ENCODE data around the gene HIGD2A. TPM values are rescaled to one million over a fixed set of nuclear protein-coding genes. Genes with fewer than 3 reads are reported as not detected.

Gene HIGD2A, protein sequence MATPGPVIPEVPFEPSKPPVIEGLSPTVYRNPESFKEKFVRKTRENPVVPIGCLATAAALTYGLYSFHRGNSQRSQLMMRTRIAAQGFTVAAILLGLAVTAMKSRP
- total RNA-seq (2014; rRNA removed; shearing (Covaris generic)) = 84.7 and 92.2 TPM in 2 replicates

- peaks cover 84% of the 10 kb centered on the region for H3K36me3 ChIP-seq
- no peaks in the 10 kb centered on the region for H3K9me3 ChIP-seq (replicated peaks)
- H3K27ac ChIP-seq = peak within 1 kb of the TSS; percentile 67
- peaks cover 14% of the 10 kb centered on the region for H3K4me1 ChIP-seq (replicated peaks)
- no peaks in the 10 kb centered on the region for H3K27me3 ChIP-seq (replicated peaks)
- peak; percentile 100 for DNase-seq (ENCODE audit: low read depth in 1 of 2, low spot score in 2 of 2)
- peak within 1 kb of the TSS; percentile 55 for H3K4me3 ChIP-seq
Observed at GRCh38 chr5:176388444-176389134, at the start of gene HIGD2A, which contains the start of gene NOP16. TSS of gene HIGD2A (plus strand) at chr5:176388751. CDS start at chr5:176388820, 69 bp downstream. TSS of gene NOP16 (minus strand) at chr5:176388598. CDS start at chr5:176388539, 59 bp downstream.

- no peak for DNase-seq (ENCODE audit: low read depth in 1 of 2, low spot score in 2 of 2)
- no peak overlapping the region for H3K27ac ChIP-seq
- H3K4me1 ChIP-seq (replicated peaks) = no peaks in the 10 kb centered on the region
- peaks cover 2% of the 10 kb centered on the region for H3K36me3 ChIP-seq
- H3K4me3 ChIP-seq = no peak overlapping the region
- H3K9me3 ChIP-seq (replicated peaks) = no peaks in the 10 kb centered on the region
- no peaks in the 10 kb centered on the region; the same call in 1 of the 2 replicates for H3K27me3 ChIP-seq (replicated peaks)
Observed at GRCh38 chr5:176339304-176339703, 49.2 kb upstream of the HIGD2A start.

GRCh38 chr5:176341325-176342157, 47.0 kb upstream of the HIGD2A start:
- H3K27ac ChIP-seq = no peak overlapping the region
- H3K4me1 ChIP-seq (replicated peaks) = no peaks in the 10 kb centered on the region
- H3K27me3 ChIP-seq (replicated peaks) = no peaks in the 10 kb centered on the region; the same call in 1 of the 2 replicates
- H3K4me3 ChIP-seq = no peak overlapping the region
- no peaks in the 10 kb centered on the region for H3K9me3 ChIP-seq (replicated peaks)
- no peak for DNase-seq (ENCODE audit: low read depth in 1 of 2, low spot score in 2 of 2)
- peaks cover 21% of the 10 kb centered on the region for H3K36me3 ChIP-seq

DNA sequence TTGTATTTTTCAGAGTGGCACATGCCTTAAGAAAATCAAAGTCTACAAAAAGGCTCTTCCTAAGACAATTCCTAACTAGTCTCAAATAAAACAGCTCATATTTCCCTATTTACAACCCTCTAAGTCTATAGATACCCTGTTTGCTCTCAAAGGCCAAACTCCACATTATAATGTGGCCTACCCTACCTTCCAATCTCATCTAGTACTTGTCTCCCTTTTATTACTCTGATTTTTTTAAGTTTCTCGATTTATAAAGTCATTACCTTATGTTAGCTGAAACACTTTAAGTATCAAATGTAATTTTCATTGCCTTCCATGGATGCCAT, 46.4 kb upstream of the HIGD2A start:
- no peaks in the 10 kb centered on the region for H3K9me3 ChIP-seq (replicated peaks)
- peaks cover 26% of the 10 kb centered on the region for H3K36me3 ChIP-seq
- DNase-seq (ENCODE audit: low read depth in 1 of 2, low spot score in 2 of 2) = no peak
- no peaks in the 10 kb centered on the region; the same call in 1 of the 2 replicates for H3K27me3 ChIP-seq (replicated peaks)
- H3K27ac ChIP-seq = no peak overlapping the region
- no peaks in the 10 kb centered on the region for H3K4me1 ChIP-seq (replicated peaks)
- no peak overlapping the region for H3K4me3 ChIP-seq

- DNase-seq (ENCODE audit: low read depth in 1 of 2, low spot score in 2 of 2) = no peak
- peaks cover 34% of the 10 kb centered on the region for H3K36me3 ChIP-seq
- no peaks in the 10 kb centered on the region; the same call in 1 of the 2 replicates for H3K27me3 ChIP-seq (replicated peaks)
- H3K4me3 ChIP-seq = no peak overlapping the region
- no peaks in the 10 kb centered on the region for H3K4me1 ChIP-seq (replicated peaks)
- no peak overlapping the region for H3K27ac ChIP-seq
- no peaks in the 10 kb centered on the region for H3K9me3 ChIP-seq (replicated peaks)
Observed at GRCh38 chr5:176342766-176343458, 45.6 kb upstream of the HIGD2A start.

DNA sequence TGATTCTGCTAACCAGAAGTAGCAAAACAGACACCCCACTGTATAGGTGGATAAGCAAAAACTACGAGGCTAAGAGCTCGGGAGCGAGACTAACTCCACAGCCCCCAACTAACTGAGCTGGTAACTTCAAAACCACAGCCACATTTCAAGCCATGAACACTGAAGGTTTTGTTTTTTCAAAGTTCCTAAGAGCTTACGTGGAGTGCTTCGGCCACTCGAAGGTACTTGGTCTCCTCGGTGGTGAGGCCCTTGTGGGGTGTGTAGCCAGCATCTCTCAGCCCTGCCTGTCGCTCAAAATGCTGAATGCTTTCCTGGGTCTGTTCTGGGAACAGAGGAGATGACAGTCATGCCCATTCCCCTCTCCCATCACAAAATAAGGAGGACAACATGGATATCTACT, 38.1 kb upstream of the HIGD2A start:
- Histone ChIP-seq H3K27me3 (replicated peaks) (no peaks in the 10 kb centered on the region), H3K4me1 (replicated peaks) (peaks cover under 1% of the 10 kb centered on the region), H3K27ac (no peak overlapping the region), H3K4me3 (no peak overlapping the region), H3K36me3 (peaks cover 97% of the 10 kb centered on the region), H3K9me3 (replicated peaks) (no peaks in the 10 kb centered on the region)
- no peak for DNase-seq (ENCODE audit: low read depth in 1 of 2, low spot score in 2 of 2)

- Histone ChIP-seq H3K4me3 (no peak overlapping the region), H3K36me3 (peaks cover 95% of the 10 kb centered on the region), H3K27me3 (replicated peaks) (no peaks in the 10 kb centered on the region), H3K27ac (no peak overlapping the region), H3K9me3 (replicated peaks) (no peaks in the 10 kb centered on the region), H3K4me1 (replicated peaks) (peaks cover 11% of the 10 kb centered on the region)
- no peak for DNase-seq (ENCODE audit: low read depth in 1 of 2, low spot score in 2 of 2)
Observed at GRCh38 chr5:176352116-176352878, 36.3 kb upstream of the HIGD2A start.

GRCh38 chr5:176353533-176353932, 35.0 kb upstream of the HIGD2A start:
- H3K4me3 ChIP-seq = no peak overlapping the region
- H3K27ac ChIP-seq = no peak overlapping the region
- H3K9me3 ChIP-seq (replicated peaks) = no peaks in the 10 kb centered on the region
- H3K27me3 ChIP-seq (replicated peaks) = no peaks in the 10 kb centered on the region
- peaks cover 94% of the 10 kb centered on the region for H3K36me3 ChIP-seq
- peaks cover 11% of the 10 kb centered on the region for H3K4me1 ChIP-seq (replicated peaks)
- DNase-seq (ENCODE audit: low read depth in 1 of 2, low spot score in 2 of 2) = no peak

DNA sequence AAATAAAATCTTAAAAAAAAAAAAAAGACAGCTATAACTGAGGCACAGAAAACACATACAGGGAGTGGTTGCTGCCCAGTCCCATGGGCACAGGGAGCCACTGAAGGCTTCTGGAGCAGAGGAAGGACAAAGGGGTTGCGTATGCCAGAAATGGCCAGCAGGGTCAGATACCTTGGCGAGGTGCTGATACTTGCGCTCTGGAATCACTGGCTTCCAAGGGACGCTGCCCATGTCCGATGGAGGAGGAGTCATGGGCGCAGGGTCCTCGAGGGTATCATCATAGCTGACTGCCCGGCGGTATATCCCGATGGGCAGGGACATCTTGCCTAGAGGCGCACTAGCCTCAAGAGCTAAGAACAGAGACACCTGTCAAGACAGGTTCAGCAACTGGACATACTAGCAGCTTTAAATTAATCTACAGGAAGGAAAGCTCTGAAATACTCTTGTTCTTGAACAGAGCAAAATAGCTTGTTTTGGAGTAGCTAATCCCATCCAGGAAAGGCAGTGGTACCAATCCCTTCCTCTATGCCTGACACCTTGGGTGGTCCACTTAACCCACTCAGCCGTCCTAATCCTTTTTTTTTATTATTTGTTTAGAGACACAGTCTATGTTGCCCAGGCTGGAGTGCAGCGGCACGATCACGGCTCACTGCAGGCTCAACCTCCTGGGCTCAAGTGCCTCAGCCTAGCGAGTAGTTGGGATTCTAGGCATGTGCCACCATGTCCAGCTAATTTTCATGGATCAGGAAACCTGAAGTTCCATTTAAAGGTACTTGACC, 33.0 kb upstream of the HIGD2A start:
- Histone ChIP-seq H3K4me1 (replicated peaks) (peaks cover 11% of the 10 kb centered on the region), H3K27me3 (replicated peaks) (no peaks in the 10 kb centered on the region), H3K4me3 (no peak overlapping the region), H3K27ac (no peak overlapping the region), H3K9me3 (replicated peaks) (no peaks in the 10 kb centered on the region), H3K36me3 (peaks cover 84% of the 10 kb centered on the region)
- peak; percentile 37 to 60 for DNase-seq (ENCODE audit: low read depth in 1 of 2, low spot score in 2 of 2)

DNA sequence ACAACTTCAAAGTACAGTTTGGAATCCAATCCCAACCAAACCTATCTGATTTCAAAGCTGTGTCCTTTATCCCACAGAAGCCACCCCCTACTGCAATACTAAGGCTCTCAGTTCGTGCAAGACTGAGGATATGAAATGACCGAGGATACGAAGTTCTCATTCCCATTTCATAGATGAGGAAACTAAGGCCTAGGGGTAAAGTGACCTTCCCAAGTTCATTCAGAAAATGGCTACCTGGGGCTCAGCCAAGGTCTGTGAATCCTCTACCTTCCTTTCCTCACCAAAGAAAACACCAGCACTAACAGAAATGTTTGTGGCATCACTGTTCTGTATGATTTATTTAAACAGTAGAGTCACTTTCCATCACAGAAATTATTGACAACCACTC, 32.4 kb upstream of the HIGD2A start:
- Histone ChIP-seq H3K4me1 (replicated peaks) (peaks cover 11% of the 10 kb centered on the region), H3K27me3 (replicated peaks) (no peaks in the 10 kb centered on the region), H3K27ac (no peak overlapping the region), H3K36me3 (peaks cover 80% of the 10 kb centered on the region), H3K9me3 (replicated peaks) (no peaks in the 10 kb centered on the region), H3K4me3 (no peak overlapping the region)
- no peak for DNase-seq (ENCODE audit: low read depth in 1 of 2, low spot score in 2 of 2)

DNA sequence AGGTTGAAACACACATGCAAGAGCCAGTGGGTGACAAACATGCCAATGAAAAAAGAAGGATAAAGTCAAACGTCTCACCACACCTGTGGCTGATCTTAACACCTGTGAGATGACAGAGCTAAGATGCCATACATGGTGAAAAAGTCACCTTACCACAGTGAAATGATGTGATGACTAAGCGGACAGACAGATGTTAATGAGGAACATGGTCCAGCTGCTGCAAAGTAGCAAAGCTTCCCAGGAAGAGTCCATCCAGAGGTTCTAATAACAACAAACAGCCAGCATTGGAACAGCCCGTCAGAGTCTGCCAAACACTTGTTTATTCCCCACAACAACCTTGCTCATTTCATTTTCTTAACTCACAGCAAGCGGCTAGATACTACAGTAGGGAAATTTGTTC, 28.9 kb upstream of the HIGD2A start:
- H3K4me1 ChIP-seq (replicated peaks) = peaks cover 15% of the 10 kb centered on the region
- DNase-seq (ENCODE audit: low read depth in 1 of 2, low spot score in 2 of 2) = no peak
- no peaks in the 10 kb centered on the region for H3K9me3 ChIP-seq (replicated peaks)
- H3K27me3 ChIP-seq (replicated peaks) = no peaks in the 10 kb centered on the region
- H3K27ac ChIP-seq = no peak overlapping the region
- H3K36me3 ChIP-seq = peaks cover 50% of the 10 kb centered on the region
- no peak overlapping the region for H3K4me3 ChIP-seq

DNA sequence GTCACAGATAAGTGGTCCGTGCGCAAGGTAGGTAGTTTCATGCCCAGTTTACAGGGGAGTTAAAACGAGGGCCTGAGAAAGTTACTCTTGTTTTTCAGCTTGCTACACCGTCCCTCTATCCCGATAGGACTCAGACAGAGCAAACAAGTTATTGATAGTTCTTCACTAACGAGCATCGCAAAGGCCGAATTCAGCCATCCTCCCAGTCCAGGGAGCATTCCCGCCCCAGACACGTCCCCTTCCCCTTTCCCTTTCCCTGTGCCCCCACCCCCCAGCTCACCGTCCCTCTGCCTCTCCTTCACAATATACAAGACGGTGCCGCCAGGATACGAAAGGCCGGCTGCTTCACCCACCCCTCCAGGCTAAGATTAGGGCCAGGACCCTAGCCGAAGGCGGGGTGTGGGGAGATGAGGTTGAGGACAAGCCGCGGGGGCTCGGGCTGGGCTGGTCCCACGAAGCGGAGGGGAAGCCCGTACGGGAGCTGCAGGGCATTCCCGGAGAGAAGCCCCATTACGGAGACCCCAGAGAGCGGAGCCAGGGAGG, 27.6 kb upstream of the HIGD2A start:
- Histone ChIP-seq H3K36me3 (peaks cover 44% of the 10 kb centered on the region), H3K9me3 (replicated peaks) (peaks cover 6% of the 10 kb centered on the region), H3K4me3 (peak overlapping the region; percentile 73), H3K27me3 (replicated peaks) (0 out of 2 replicates have a peak, but pooled peaks cover 5% of the 10 kb centered on the region), H3K27ac (peak overlapping the region; percentile 30), H3K4me1 (replicated peaks) (peaks cover 21% of the 10 kb centered on the region)
- no peak for DNase-seq (ENCODE audit: low read depth in 1 of 2, low spot score in 2 of 2)

Data from SJSA1 (cell line).